H54 (cell line): ENCODE measurements around the gene ADGRV1.
A peak's percentile ranks its signal among the peaks of the same experiment; 100 is the strongest.
"Not testable (repeated sequence)": the region's sequence is repeated elsewhere in the genome, so short reads cannot be mapped to it uniquely, and the experiment has no call there.

Source experiments
- DNase-seq: peaks from one replicate; pipeline ENCODE4 v3.0.0; 2011; ENCODE audit warnings: low spot score, mixed read lengths; ENCODE audit not compliant: insufficient read length
- FAIRE-seq: peaks from 3 replicates; lab custom pipeline; 2011; peaks lifted over from hg19 to GRCh38; lab: Jason Lieb, UNC
- POLR2A ChIP-seq: IDR thresholded peaks from 2 replicates; pipeline ENCODE4 v1.6.1; 2011; ENCODE audit warnings: low read depth, mild to moderate bottlenecking, low read length

Gene ADGRV1

GRCh38 chr5:90912476-90912875, 353.9 kb downstream of the ADGRV1 start:
- no peak for TF ChIP-seq POLR2A
- FAIRE-seq (no peak), DNase-seq (no peak)

GRCh38 chr5:90915393-90915792, 356.8 kb downstream of the ADGRV1 start:
- TF ChIP-seq POLR2A: no peak
- no peak for DNase-seq
- no peak for FAIRE-seq

- TF ChIP-seq POLR2A: no peak
- FAIRE-seq: no peak
- DNase-seq: no peak
These were observed 358.6 kb downstream of the ADGRV1 start for GRCh38 chr5:90916947-90917800.

- no peak for FAIRE-seq
- no peak for TF ChIP-seq POLR2A
- DNase-seq: no peak
These were observed 359.5 kb downstream of the ADGRV1 start for GRCh38 chr5:90917928-90918668.

- FAIRE-seq (no peak), DNase-seq (no peak)
- TF ChIP-seq POLR2A: no peak
These were observed 362.9 kb downstream of the ADGRV1 start for GRCh38 chr5:90921418-90921973.

- not testable (repeated sequence) for DNase-seq, FAIRE-seq
These were observed 365.6 kb downstream of the ADGRV1 start for GRCh38 chr5:90924222-90924621.

GRCh38 chr5:90929013-90929839, 370.6 kb downstream of the ADGRV1 start:
- DNase-seq, FAIRE-seq: not testable (repeated sequence)

- no peak for FAIRE-seq
- no peak for DNase-seq
- no peak for TF ChIP-seq POLR2A
These were observed 371.5 kb downstream of the ADGRV1 start for GRCh38 chr5:90930062-90930461.

- DNase-seq: no peak
- no peak for TF ChIP-seq POLR2A
- FAIRE-seq: no peak
These were observed 372.3 kb downstream of the ADGRV1 start for GRCh38 chr5:90930756-90931431.

- TF ChIP-seq POLR2A: no peak
- FAIRE-seq (peak; percentile 94), DNase-seq (peak; percentile 19)
These were observed 373.6 kb downstream of the ADGRV1 start for GRCh38 chr5:90932052-90932699.

GRCh38 chr5:90933298-90933697, 374.7 kb downstream of the ADGRV1 start:
- no peak for TF ChIP-seq POLR2A
- no peak for FAIRE-seq

GRCh38 chr5:90934091-90934719, 375.6 kb downstream of the ADGRV1 start:
- no peak for DNase-seq
- FAIRE-seq: no peak
- TF ChIP-seq POLR2A: no peak

More at GRCh38 chr5:90933298-90933697, 374.7 kb downstream of the ADGRV1 start:
- DNase-seq: no peak
